Kidney capillary endothelial cell (primary cell): Measurements from ENCODE around the gene FAM217B.

Experiments
- DNase-seq: peaks from one replicate; pipeline ENCODE4 v3.0.0-alpha.2; 2018; ENCODE audit warnings: low spot score

The FAM217B gene, protein sequence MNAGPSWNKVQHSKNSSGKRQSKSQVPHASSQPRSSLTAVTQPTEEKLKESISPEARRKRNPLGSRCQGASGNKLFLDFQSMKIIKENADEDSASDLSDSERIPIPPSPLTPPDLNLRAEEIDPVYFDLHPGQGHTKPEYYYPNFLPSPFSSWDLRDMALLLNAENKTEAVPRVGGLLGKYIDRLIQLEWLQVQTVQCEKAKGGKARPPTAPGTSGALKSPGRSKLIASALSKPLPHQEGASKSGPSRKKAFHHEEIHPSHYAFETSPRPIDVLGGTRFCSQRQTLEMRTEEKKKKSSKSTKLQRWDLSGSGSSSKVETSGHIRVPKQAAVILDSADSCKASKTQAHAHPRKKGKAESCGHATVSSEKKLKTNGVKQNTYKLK

DNA sequence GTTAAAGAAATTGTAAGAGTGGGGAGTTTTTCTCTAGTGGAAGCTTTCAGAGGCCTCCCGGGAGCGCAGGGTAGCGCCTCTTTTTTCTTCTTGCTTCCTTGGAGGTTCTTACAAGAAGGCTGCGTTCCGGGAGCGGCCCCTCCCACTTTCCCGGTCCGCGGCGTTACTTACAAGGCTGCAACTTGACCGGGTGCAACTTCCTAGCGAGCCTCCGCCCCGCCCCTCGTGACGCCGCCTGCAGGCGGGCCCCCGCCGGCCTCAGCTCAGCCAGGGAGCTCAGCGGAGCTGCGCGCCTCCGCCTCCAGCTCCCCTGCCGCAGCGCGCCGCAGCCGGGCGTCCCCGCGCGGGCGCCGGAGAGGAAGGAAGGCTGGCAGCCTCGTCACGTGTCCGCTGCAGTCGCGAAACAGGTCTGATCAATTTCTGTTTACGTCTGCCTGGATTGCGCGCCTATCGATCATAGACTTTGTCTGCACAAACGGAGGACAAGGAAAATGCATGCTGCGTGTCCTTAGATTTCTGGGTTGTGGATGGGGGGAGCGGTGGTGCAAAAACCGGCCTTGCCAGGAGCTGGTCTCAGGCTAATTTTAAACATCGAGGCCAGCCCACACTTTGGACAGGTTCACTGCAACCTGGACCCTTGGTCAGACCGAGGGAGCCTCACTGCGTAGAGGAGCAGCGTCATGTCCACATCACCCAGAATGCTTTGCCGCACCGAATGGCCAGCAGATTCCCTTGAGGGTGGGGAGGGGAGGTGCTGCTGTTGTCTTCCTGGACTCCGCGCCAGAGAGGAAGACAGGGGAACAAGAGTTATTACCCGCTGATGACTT, at the start of gene FAM217B, which contains the start of gene PPP1R3D:
TSS of gene FAM217B (plus strand) at position 261 of the 827 bp plus-strand sequence. CDS start 3,555 bp downstream, outside the sequence.
TSS of gene PPP1R3D (minus strand) at position 177 of the 827 bp plus-strand sequence. CDS start 374 bp downstream, outside the sequence.
- DNase-seq = peak; percentile 88

- DNase-seq = no peak
Measured at GRCh38 chr20:59891581-59891980, 48.6 kb upstream of the FAM217B start.

DNA sequence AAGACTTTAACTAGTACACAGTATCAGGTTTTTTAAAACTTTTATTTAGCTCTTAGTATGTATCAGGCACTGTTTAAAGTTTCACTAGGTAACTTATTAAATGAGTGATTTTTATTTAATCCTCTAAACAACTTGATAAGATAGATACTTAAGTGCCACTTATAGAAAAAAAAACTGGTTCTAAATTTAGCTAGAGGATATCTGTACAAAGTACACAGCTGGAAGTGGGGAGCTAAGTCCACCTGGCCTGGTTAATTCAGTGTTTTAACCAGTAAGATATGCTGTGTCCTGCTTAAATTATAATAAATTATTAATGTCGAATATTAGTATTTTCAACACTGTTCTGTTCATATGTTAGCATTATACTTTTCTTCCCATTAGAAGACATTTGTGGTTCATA, 44.3 kb upstream of the FAM217B start:
- no peak for DNase-seq

DNA sequence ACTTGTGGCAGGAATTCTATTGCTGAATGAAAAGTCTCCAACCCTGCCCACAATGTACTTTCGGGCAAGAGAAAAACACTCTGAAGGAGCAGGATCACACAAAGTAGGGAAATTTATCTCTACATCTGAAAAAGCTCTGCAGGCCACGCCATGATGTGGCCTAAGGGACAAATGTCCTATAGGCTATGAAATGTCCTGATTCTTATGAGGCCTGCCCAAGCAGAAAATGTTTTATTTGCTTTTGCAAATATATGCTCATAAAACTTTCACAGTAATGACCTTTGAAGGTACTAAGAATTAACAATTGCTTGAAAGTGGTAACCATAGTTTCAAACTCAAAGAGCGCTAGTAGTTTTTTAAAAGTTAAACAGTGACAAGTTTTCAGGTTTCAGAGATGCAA, 37.7 kb upstream of the FAM217B start:
- DNase-seq = no peak

GRCh38 chr20:59903621-59904020, 36.6 kb upstream of the FAM217B start:
- DNase-seq = no peak

DNA sequence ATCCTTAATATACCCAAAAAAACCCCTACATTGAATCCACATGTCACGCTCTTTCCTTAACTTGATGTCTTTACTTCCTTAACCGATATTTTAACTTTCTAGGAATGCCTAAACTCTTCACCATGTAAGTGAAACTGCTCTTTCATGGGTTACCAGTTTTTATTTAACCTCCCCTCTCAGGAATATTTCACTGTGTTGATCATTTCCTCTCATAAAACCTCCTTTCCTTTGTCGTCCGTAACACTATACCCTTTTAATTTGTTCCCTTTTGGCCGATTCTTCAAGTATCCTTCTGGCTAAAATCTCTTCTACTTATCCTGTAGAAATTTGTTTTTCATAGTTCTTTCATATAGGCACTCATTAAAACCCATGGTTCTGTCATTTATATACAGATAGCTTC, 31.3 kb upstream of the FAM217B start:
- no peak for DNase-seq

DNA sequence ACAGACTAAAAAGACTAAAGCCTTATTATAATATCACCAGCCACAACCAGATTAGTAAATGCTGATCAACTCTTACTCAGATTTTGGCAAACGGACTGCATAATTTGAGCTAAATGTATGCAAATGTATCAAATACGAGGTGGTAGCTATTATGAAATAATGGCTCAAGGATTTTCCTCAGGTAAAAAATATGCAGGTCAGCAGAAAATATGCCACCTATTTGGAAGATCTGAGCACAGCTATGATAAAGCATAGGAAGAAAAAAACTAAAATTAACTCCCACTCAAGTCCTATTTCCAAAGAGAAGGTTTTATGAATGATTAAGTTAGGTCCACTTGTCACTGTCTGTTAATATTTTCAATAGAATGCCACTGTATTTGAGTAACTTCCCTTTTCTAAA, 29.1 kb upstream of the FAM217B start:
- DNase-seq = no peak

GRCh38 chr20:59912609-59913008, 27.6 kb upstream of the FAM217B start:
- DNase-seq = no peak

DNA sequence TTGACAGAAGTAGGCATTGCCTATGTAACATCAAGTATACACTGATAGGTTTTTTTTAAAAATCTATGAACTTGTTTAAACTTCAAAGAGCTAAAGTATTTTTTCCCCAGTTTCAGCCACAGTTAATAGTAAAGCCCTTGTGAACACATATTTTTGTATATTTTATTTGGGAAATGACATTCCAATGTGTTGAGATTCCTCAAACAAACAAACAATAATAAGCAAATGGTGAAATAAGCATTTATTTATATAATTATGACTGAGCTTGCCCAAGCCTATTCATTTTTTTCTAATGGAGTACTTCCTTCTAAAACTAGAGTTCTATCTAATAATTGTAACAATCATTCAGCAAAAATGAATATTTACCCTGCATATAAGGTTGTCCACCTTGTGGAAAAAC, 19.2 kb upstream of the FAM217B start:
- DNase-seq = peak; percentile 18

GRCh38 chr20:59923514-59923913, 16.7 kb upstream of the FAM217B start:
- DNase-seq = no peak

GRCh38 chr20:59925359-59925758, 14.8 kb upstream of the FAM217B start:
- DNase-seq = no peak

- no peak for DNase-seq
Measured at GRCh38 chr20:59925899-59926298, 14.3 kb upstream of the FAM217B start.

DNA sequence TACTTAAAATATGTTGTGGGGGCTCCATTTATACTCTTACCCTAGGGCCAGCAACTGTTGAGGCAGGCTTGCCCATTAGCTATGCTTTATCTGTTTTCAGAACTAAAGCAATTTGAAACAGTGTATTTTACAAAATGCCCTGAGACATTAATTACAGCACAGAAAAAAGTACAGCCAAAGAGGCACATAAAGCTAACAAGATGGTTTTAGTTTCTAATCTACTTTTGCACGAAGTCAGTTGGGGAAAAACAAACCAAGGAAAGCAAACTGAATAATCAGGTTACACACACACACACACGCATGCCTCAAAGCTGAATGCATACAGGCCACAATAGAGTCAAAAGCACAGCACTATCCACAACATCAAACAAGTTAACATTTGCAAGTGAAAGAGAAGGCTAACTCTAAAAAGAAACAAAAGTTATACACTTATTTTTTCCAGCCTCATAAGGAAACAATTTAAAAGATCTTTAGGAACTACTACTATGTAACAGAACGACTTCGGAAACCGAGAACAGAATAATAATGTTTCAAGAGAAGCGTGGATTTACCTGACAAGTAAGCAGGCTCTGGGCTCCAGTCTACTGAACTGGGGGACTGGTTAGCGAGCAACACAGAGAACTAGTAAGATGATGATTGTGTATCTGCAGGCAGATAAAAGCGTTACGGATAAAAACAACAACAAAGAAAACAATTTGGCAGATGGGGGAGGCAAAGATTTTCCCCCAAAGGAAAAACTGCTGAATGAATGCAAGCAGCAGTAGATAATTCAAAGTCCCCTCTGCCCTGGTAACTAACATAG, 8.5 kb upstream of the FAM217B start:
- no peak for DNase-seq

DNA sequence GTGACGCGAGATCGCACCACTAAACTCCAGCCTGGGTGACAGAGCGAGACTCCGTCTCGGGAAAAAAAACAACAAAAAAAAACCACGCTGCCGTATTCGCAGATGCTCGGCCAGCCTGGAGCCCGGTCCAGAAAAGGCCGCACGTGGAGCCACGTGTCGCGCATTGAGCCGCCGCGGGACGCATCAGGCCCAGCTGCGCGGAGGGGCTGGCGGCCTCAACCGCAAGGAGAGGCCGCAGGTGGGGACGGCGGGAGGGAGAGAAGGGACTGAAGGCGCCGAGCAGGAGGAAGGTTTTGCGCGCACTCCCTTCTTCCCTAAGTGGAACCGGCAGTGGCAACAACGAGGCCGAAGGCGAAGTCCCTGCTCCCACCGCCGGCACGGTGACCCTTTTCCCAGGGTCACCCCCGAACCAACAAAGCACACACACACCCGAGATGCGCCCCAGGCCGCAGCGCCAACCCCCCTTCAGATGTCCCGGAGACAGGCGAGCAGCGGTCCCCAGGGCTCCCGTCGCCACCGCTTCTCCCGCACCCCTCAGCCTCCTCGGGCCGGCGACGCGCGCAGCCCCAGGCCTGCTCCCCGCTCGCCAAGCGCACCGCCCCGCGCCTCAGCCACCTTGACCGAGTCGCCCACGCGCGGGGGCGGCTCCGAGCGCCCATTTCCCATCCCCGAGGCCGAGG, 7.4 kb upstream of the FAM217B start:
- DNase-seq = no peak

DNA sequence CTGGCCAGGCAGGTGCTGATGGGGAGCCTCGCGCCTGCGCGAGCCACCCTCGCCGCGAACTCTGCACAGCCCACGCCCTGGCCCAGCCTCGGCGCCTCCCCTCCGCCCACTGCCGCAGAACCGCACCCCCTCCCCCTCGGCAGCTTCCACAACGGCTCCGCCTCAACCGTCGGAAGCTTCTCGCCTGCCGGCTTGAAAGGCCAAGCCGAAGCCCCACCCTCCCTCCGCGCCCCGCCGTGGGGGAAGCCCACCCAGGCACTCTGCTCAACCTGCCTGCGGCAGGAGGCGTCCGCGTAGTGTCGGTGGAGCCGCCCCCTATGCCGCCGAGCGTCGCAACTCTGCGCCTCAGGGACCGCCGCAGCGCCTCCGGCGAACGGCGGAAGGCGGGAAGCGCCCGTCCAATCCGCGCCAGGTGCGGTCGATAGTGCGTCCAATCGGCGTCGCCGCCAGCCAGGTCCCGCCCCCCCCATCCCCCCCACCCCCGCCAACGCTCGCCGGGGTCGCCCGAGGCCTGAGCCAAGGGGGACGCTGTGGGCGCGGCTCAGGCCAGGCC, 6.8 kb upstream of the FAM217B start, which contains the start of gene SYCP2:
TSS of gene SYCP2 (minus strand) at position 342 of the 553 bp plus-strand sequence. CDS start 11,224 bp downstream, outside the sequence.
- no peak for DNase-seq

DNA sequence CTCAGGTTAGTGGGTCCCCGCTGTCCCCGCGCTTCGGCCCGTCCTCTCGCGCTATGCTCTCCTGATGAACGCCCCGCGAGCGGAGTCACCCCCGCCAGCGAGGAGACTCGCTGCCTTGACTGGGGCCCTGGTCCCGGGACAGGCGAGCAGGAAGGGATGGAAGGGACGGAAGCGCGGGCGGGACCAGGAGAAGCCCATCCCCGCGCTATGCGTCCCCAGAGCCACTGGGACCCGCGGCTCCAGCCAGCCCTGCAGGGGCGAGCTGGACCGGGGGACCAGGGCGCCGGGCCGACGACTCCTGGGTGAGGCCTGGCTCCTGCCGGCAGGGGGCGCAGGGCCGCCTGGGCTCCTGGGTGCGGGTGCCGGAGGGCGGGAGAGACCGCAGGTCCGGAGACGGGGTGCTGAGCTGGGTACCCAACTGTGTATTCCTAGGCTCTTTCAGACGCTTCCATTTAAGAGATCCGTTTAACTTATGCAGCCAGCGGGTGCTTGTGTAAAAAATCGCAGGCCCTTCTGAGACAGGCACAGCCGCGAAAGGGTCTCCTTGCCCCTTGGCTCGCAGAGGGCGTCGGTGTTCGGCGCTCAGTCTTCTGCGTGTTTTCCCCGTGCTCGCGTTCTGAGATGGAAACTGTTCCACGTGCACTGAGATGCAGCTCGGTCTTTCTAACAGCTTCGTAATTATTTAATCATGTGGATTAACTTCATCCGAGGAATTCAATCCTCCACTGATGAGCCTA, 6.2 kb upstream of the FAM217B start:
- DNase-seq = peak; percentile 62

DNA sequence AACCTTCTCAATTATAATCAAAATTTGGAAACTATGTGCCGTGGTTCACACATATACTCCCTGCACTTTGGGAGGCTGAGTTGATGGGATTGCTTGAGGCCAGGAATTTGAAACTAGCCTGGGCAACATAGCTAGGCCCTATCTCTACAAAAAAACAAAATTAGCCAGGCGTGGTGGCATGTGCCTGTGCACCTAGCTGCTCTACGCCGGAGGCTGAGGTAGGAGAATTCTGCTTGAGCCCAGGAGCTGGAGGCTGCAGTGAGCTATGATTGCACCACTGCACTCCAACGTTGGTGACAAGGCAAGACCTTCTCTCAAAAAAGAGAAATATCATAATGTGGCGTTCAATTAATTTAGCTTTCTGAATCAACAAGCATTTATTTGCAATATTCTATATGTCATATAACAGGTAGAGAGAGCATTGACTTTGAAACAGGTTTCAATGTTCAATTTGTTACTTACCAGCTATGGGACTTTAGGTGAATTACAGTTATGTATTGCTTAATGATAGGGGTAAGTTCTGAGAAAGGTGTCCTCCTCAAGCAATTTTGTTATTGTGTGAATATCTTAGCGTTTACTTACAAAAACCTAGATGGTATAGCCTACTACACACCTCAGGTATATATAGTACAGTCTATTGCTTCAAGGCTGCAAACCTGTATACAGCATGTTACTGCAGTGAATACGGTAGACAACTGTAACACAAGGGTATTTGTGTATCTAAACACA, 4.6 kb upstream of the FAM217B start:
- no peak for DNase-seq

DNA sequence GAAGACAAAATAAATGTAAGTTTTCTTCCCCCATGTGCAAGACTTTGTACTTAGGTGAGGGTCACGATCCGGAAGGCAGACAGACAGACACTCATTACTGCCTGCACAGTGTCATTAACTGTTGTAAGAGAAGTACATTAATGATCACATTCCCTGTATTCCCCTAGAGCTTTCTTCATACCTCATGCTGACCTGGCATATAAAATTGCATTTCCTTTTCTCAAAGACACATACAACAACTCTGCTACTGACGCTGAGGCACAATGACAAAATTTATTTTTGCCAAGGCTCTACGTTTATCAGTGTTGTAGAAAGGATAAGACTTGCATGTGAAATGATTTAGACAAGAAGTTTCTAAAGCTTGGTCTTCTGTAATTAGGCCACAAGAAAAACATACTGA, 3.8 kb upstream of the FAM217B start:
- DNase-seq = no peak

- DNase-seq = no peak
Measured at GRCh38 chr20:59937150-59937549, 3.0 kb upstream of the FAM217B start.

DNA sequence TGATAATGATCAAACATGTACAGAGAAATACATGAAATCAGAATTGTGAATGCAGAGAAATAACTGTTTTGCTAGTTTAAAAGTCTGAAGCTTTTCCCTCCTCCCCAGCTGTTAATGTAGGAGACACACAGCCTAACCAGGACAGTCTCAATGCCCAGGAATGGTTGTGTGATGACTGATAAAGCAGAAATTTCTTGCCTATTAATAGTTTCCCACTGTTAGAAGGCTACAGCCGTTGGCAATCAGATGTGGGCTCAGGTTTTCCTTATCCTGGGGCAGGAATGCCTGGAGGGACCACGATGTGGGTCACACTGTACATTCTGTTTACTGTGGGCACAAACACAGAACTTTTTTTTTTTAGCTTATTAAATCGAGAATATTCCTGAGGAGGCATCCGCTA, 2.0 kb upstream of the FAM217B start:
- DNase-seq = no peak
